Activated effector memory CD4-positive, alpha-beta T cell treated with anti-CD3 and anti-CD28 coated beads, Interleukin-2, amount 50 U/mL, for 16 hours (primary cell): ENCODE results near the gene CALML3.
A peak's percentile ranks its signal among the peaks of the same experiment; 100 is the strongest.

Experiments used
- DNase-seq: peaks from one replicate; pipeline ENCODE4 v3.0.0-alpha.2; 2020

The CALML3 gene

GRCh38 chr10:5545011-5545410 lies 20.2 kb downstream of the CALML3 start:
- DNase-seq = no peak

GRCh38 chr10:5545426-5545777 lies 20.6 kb downstream of the CALML3 start:
- DNase-seq = no peak

- DNase-seq = peak; percentile 50
Observed at GRCh38 chr10:5545778-5546710, 21.3 kb downstream of the CALML3 start.

GRCh38 chr10:5546891-5547680 lies 22.3 kb downstream of the CALML3 start:
- DNase-seq = peak; percentile 31

- DNase-seq = no peak
Observed at GRCh38 chr10:5547681-5547930, 22.8 kb downstream of the CALML3 start.

GRCh38 chr10:5547931-5548660 lies 23.3 kb downstream of the CALML3 start:
- peak; percentile 47 for DNase-seq

- DNase-seq = peak; percentile 27
Observed at GRCh38 chr10:5549462-5550249, 24.9 kb downstream of the CALML3 start.

GRCh38 chr10:5550250-5550545 lies 25.4 kb downstream of the CALML3 start:
- peak; percentile 21 for DNase-seq

GRCh38 chr10:5550621-5551530 lies 26.1 kb downstream of the CALML3 start:
- peak; percentile 52 for DNase-seq

GRCh38 chr10:5551531-5552375 lies 27.0 kb downstream of the CALML3 start:
- peak; percentile 85 for DNase-seq

GRCh38 chr10:5552376-5553321 lies 27.9 kb downstream of the CALML3 start:
- peak; percentile 48 for DNase-seq

GRCh38 chr10:5553400-5554170 lies 28.8 kb downstream of the CALML3 start:
- DNase-seq = peak; percentile 51

- DNase-seq = peak; percentile 38
Observed at GRCh38 chr10:5555021-5555510, 30.3 kb downstream of the CALML3 start.

GRCh38 chr10:5555881-5556280 lies 31.1 kb downstream of the CALML3 start:
- DNase-seq = peak; percentile 55

GRCh38 chr10:5556576-5556975 lies 31.8 kb downstream of the CALML3 start:
- DNase-seq = no peak

GRCh38 chr10:5557040-5557721 lies 32.4 kb downstream of the CALML3 start:
- DNase-seq = no peak

- DNase-seq = no peak
Observed at GRCh38 chr10:5557799-5558771, 33.3 kb downstream of the CALML3 start.
